KBM-7 (cell line): ENCODE data around the gene JMJD1C.

Source experiments
- DNase-seq: peaks from one replicate; pipeline ENCODE4 v3.0.0-alpha.2; 2015
- in situ Hi-C: fragments of 300-500 bp; cut with MboI; formaldehyde crosslinking; loops from 2 replicates; pipeline ENCODE4 v1.14.3; 2020; ENCODE audit warnings: low sequenced_read_pairs, low pct_unique_long_range_greater_than_20kb, mixed read lengths

The JMJD1C gene

GRCh38 chr10:63487990-63488389 is 22.2 kb upstream of the JMJD1C start:
- in situ Hi-C loops, result no loop called here
- no peak for DNase-seq

- in situ Hi-C loops, result no loop called here
- no peak for DNase-seq
Observed at GRCh38 chr10:63483983-63484382, 18.2 kb upstream of the JMJD1C start.

GRCh38 chr10:63481815-63482421 is 16.1 kb upstream of the JMJD1C start:
- DNase-seq, result no peak
- in situ Hi-C loops, result no loop called here

- DNase-seq, result no peak
- in situ Hi-C loops, result no loop called here
Observed at GRCh38 chr10:63480237-63480636, 14.5 kb upstream of the JMJD1C start.

- in situ Hi-C loops, result no loop called here
- no peak for DNase-seq
Observed at GRCh38 chr10:63478564-63478963, 12.8 kb upstream of the JMJD1C start.

GRCh38 chr10:63477927-63478326 is 12.2 kb upstream of the JMJD1C start:
- DNase-seq, result no peak
- in situ Hi-C loops, result no loop called here

GRCh38 chr10:63474488-63474887 is 8.7 kb upstream of the JMJD1C start:
- in situ Hi-C loops, result no loop called here
- DNase-seq, result no peak

GRCh38 chr10:63470928-63471327 is 5.2 kb upstream of the JMJD1C start:
- no peak for DNase-seq
- in situ Hi-C loops, result no loop called here

- in situ Hi-C loops, result no loop called here
- no peak for DNase-seq
Observed at GRCh38 chr10:63468947-63469346, 3.2 kb upstream of the JMJD1C start.

GRCh38 chr10:63467841-63468240 is 2.1 kb upstream of the JMJD1C start:
- in situ Hi-C loops, result no loop called here
- DNase-seq, result no peak

- in situ Hi-C loops, result no loop called here
- DNase-seq, result peak; percentile 70
Observed at GRCh38 chr10:63466144-63466935, 563 bp upstream of the JMJD1C start.

- DNase-seq, result no peak
- in situ Hi-C loops, result no loop called here
Observed at GRCh38 chr10:63464402-63465292, 1.1 kb downstream of the JMJD1C start.

- no peak for DNase-seq
- in situ Hi-C loops, result no loop called here
Observed at GRCh38 chr10:63462442-63462841, 3.3 kb downstream of the JMJD1C start.

- in situ Hi-C loops, result no loop called here
- DNase-seq, result no peak
Observed at GRCh38 chr10:63458177-63458576, 7.6 kb downstream of the JMJD1C start.

GRCh38 chr10:63457594-63457993 is 8.2 kb downstream of the JMJD1C start:
- in situ Hi-C loops, result no loop called here
- no peak for DNase-seq

- in situ Hi-C loops, result no loop called here
- DNase-seq, result no peak
Observed at GRCh38 chr10:63456437-63457210, 9.2 kb downstream of the JMJD1C start.

GRCh38 chr10:63455507-63455906 is 10.3 kb downstream of the JMJD1C start:
- no peak for DNase-seq
- in situ Hi-C loops, result no loop called here

- in situ Hi-C loops, result no loop called here
- DNase-seq, result no peak
Observed at GRCh38 chr10:63454631-63455030, 11.1 kb downstream of the JMJD1C start.

- in situ Hi-C loops, result no loop called here
- DNase-seq, result no peak
Observed at GRCh38 chr10:63452524-63452923, 13.3 kb downstream of the JMJD1C start.
